Cardiac fibroblast (primary cell): Measurements from ENCODE around the gene BCHE.

ENCODE experiments used
- DNase-seq, 2 donors: peaks; one replicate each; pipeline versions ENCODE4 v3.0.0 to v3.0.0-alpha.2; 2010; ENCODE audit warnings: low read depth in 2 of 2
- H3K4me3 ChIP-seq, 2 donors: replicated peaks in 1 of 2; 1 replicate in 1 of 2; 2 replicates in 1 of 2; pipeline ENCODE4 v1.5.1; 2011; ENCODE audit warnings: low read depth in 2 of 2, low read length in 2 of 2, mild to moderate bottlenecking in 2 of 2, moderate library complexity in 1 of 2
- TF ChIP-seq, protein P1 (sequence below): IDR thresholded peaks from one replicate; pipeline ENCODE4 v1.5.1; 2011; ENCODE audit warnings: low read depth, mild to moderate bottlenecking, low read length, inconsistent platforms

BCHE gene

DNA sequence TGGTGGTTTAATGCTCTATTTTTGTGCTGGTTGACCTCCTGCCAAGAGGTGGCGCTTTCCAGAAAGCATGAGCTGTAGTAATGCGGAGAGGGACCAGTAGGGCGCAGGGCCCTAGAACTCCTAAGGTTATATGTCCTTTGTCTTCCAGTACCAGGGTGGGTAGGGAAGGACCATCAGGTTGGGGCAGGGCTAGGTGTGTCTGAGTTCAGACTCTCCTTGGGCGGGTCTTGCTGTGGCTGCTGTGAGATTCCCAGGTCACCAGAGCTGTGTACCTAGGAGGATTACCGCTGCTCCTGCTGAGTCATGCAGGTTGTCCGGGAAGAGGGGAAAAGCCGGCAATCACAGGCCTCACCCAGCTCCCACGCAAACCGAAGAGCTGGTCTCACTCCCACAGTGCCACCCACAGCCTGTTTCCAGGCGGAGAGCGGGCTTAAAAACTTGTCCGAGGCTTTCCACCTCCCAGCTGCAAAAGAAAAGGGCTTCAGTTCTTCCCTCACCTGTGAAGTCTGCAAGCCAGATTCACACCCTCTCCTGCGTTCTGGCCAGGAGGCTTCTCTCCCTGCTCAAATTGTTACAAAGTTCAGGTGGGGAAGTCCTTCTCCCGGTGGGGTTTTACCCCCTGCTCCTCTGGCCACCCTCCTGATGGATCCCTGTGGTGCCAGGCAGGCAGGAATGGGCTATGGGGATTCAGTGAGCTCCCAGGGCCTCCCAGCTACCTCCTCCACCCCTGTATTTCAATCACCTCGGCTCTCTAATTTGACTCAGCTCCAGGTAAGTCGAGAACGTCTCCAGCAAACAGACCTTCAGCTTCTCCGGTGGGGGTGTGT, 37.7 kb upstream of the BCHE start:
- no peak for DNase-seq
- H3K4me3 ChIP-seq = no peak overlapping the region
- TF ChIP-seq, protein P1, sequence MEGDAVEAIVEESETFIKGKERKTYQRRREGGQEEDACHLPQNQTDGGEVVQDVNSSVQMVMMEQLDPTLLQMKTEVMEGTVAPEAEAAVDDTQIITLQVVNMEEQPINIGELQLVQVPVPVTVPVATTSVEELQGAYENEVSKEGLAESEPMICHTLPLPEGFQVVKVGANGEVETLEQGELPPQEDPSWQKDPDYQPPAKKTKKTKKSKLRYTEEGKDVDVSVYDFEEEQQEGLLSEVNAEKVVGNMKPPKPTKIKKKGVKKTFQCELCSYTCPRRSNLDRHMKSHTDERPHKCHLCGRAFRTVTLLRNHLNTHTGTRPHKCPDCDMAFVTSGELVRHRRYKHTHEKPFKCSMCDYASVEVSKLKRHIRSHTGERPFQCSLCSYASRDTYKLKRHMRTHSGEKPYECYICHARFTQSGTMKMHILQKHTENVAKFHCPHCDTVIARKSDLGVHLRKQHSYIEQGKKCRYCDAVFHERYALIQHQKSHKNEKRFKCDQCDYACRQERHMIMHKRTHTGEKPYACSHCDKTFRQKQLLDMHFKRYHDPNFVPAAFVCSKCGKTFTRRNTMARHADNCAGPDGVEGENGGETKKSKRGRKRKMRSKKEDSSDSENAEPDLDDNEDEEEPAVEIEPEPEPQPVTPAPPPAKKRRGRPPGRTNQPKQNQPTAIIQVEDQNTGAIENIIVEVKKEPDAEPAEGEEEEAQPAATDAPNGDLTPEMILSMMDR = no peak

DNA sequence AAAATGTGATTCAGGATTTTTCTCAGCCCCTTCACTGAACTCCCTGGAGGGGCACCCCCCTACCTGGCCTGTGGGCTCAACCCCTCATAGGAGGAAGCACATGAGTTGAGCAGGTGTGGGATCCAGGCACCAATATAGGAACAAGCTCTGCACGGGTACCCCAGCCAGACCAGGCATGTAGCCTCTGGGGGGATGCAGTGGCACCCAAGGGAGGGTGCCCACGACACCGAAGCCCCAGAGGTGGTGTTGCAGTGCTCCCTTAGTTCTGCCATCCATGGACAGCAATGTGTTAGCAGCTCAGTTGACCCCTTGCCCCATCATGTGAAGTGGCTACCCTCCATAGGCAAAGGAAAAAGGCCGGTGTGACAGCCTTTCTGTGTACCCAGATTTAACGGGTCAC, 30.9 kb upstream of the BCHE start:
- DNase-seq = no peak
- H3K4me3 ChIP-seq = no peak overlapping the region
- TF ChIP-seq, protein P1 = no peak

DNA sequence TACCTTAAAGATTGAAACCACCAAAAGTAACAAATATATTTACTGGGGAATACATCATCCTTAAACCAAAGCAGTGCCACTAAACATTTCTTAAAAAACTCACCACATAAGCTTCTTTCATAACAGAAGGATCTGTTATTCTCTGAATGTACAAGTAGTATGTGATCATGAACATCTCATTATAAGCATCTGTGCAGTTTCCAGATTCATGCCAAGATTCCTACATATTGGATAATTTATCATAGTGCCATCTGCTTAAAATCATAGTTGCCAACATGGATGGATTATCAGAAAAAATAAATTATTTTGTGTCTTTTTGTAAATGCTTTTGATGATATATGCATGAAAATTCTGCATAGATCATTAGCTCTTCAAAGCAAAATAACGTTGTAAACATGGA, 21.8 kb upstream of the BCHE start:
- H3K4me3 ChIP-seq = no peak overlapping the region
- TF ChIP-seq, protein P1 = no peak
- no peak for DNase-seq

DNA sequence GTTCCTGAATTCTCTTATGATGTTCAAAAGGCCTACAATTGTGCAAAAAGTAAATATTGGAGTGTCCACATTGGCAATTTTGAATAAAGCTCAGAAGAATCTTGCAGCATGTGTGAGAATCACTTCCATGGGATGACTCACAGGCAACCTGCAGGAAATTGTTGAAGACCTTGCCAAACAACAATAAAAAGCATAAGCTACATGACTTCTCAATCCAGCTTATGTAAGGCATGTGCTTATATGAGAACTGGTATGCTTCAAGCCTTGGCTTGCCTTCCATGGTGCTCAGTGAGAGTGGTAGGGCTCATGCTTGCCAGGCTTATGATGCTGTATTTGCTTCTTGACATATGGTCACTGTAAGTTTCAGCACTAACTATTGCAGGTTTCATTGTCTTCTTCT, 18.4 kb upstream of the BCHE start:
- DNase-seq = peak; percentile 47 to 57
- H3K4me3 ChIP-seq = no peak overlapping the region
- TF ChIP-seq, protein P1 = no peak

DNA sequence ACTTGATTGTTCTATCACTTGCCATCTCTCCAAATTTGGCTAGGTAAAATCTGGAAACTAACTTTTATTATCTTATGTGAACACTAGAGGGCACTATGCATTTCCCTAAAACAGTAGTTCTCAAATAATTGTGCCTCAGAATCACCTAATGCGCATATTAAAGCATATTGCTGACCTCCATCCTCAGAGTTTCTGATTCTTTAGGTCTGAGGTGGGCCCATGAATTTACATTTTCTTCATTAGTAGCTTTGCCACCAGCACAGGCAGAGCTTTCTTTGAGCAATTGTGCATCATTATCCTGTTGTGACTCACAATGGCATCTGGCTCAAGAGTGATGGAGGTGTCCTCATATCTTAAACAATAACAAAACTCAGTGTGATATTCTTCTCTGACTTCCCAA, 17.5 kb upstream of the BCHE start:
- H3K4me3 ChIP-seq = no peak overlapping the region
- TF ChIP-seq, protein P1 = peak; percentile 46
- peak; percentile 29 to 36 for DNase-seq

DNA sequence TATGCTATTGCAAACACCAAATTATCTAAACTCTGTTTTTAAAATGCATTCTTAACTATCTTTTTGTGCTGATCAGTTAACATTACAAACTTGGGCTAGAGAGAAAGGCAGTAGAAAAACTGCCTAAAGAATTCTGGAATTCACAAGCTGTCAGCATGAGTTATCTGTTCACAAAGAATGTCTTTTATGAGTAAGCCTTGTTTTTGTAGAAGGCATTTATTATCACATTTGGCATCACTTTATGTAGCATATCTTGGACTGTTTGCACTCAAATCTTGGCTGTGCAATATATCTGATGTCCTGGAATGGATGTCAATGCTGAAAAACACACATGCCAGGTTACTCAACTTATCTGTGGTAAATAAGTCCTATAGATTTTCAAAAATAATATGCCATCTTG, 15.5 kb upstream of the BCHE start:
- H3K4me3 ChIP-seq = no peak overlapping the region
- peak in 1 of 2 donors; percentile 8 for DNase-seq
- TF ChIP-seq, protein P1 = no peak
